Liver (tissue), 9 donors: Measurements from ENCODE around the gene PITRM1. TPM values are rescaled to one million over a fixed set of nuclear protein-coding genes. Genes with fewer than 3 reads are reported as not detected.

Experiments
- DNase-seq: peaks from one replicate; pipeline ENCODE4 v3.0.0-alpha.2; 2017; ENCODE audit warnings: low spot score
- H3K27ac ChIP-seq, 2 donors: one replicate each; pipeline ENCODE4 v1.7.0; 2013; ENCODE audit warnings: inconsistent platforms in 2 of 2, low read length in 2 of 2, control low read depth in 1 of 2, low read depth in 1 of 2, mild to moderate bottlenecking in 1 of 2
- H3K27me3 ChIP-seq, 4 donors: one replicate each; pipeline versions ENCODE4 v1.6.1 to v1.7.0; 2013; ENCODE audit warnings: low read length in 3 of 4, inconsistent platforms in 1 of 4, mild to moderate bottlenecking in 1 of 4, moderate library complexity in 1 of 4; ENCODE audit not compliant: control insufficient read depth in 4 of 4, insufficient read depth in 4 of 4
- H3K36me3 ChIP-seq, 4 donors: one replicate each; pipeline versions ENCODE4 v1.6.1 to v1.7.0; 2013; ENCODE audit warnings: low read length in 3 of 4, mild to moderate bottlenecking in 3 of 4, low read depth in 1 of 4, moderate library complexity in 1 of 4; ENCODE audit not compliant: control insufficient read depth in 4 of 4, insufficient read depth in 3 of 4
- H3K4me1 ChIP-seq, 4 donors: one replicate each; pipeline versions ENCODE4 v1.6.1 to v1.7.0; 2013; ENCODE audit warnings: low read length in 3 of 4, mild to moderate bottlenecking in 3 of 4, moderate library complexity in 1 of 4; ENCODE audit not compliant: control insufficient read depth in 4 of 4, insufficient read depth in 4 of 4
- H3K4me3 ChIP-seq, 3 donors: one replicate each; pipeline versions ENCODE4 v1.6.1 to v1.7.0; 2013; ENCODE audit warnings: low read length in 3 of 3, control low read depth in 1 of 3, low read depth in 1 of 3, mild to moderate bottlenecking in 1 of 3
- H3K9ac ChIP-seq, 2 donors: one replicate each; pipeline ENCODE4 v1.7.0; 2013; ENCODE audit warnings: low read length in 2 of 2, mild to moderate bottlenecking in 2 of 2, moderate library complexity in 2 of 2, control low read depth in 1 of 2, low read depth in 1 of 2
- H3K9me3 ChIP-seq, 4 donors: one replicate each; pipeline versions ENCODE4 v1.6.1 to v1.7.0; 2013; ENCODE audit warnings: low read length in 3 of 4; ENCODE audit not compliant: control insufficient read depth in 4 of 4
- EGR1 ChIP-seq, 2 donors: IDR thresholded peaks; 2 replicates each; pipeline ENCODE4 v1.6.1; 2016 to 2018; ENCODE audit warnings: antibody characterized with exemption in 2 of 2, low read depth in 2 of 2
- FOXA1 ChIP-seq: IDR thresholded peaks from 2 replicates; pipeline ENCODE4 v1.6.1; 2016; ENCODE audit warnings: antibody characterized with exemption
- FOXA2 ChIP-seq: IDR thresholded peaks from 2 replicates; pipeline ENCODE4 v1.6.1; 2016; ENCODE audit warnings: antibody characterized with exemption
- GABPA ChIP-seq, 2 donors: IDR thresholded peaks in 1 of 2; conservative IDR thresholded peaks in 1 of 2; 2 replicates each; pipeline ENCODE4 v1.6.1; 2016; ENCODE audit warnings: antibody characterized with exemption in 2 of 2, mild to moderate bottlenecking in 1 of 2, moderate library complexity in 1 of 2
- HNF4A ChIP-seq, 2 donors: conservative IDR thresholded peaks; 2 replicates each; pipeline ENCODE4 v1.6.1; 2016; ENCODE audit warnings: antibody characterized with exemption in 2 of 2, mild to moderate bottlenecking in 2 of 2
- HNF4G ChIP-seq: IDR thresholded peaks from 2 replicates; pipeline ENCODE4 v1.6.1; 2016; ENCODE audit warnings: antibody characterized with exemption
- JUND ChIP-seq, 2 donors: IDR thresholded peaks; 2 replicates each; pipeline ENCODE4 v1.6.1; 2016; ENCODE audit warnings: antibody characterized with exemption in 2 of 2
- NR2F2 ChIP-seq: IDR thresholded peaks from 2 replicates; pipeline ENCODE4 v1.6.1; 2016; ENCODE audit warnings: antibody characterized with exemption
- RAD21 ChIP-seq, 2 donors: IDR thresholded peaks; 2 replicates each; pipeline ENCODE4 v1.6.1; 2016; ENCODE audit warnings: antibody characterized with exemption in 2 of 2, mild to moderate bottlenecking in 2 of 2
- RXRA ChIP-seq, 2 donors: IDR thresholded peaks; 2 replicates each; pipeline ENCODE4 v1.6.1; 2017 to 2018; ENCODE audit warnings: antibody characterized with exemption in 2 of 2, mild to moderate bottlenecking in 1 of 2
- TAF1 ChIP-seq: conservative IDR thresholded peaks from 2 replicates; pipeline ENCODE4 v1.6.1; 2016; ENCODE audit warnings: antibody characterized with exemption, mild to moderate bottlenecking
- WGBS: extraction: QIAGEN DNeasy Blood & Tissue Kit; methylation state at CpG from one replicate; pipeline ENCODE4 v1.1.7; 2013; 5-methylcytosine and 5-hydroxymethylcytosine counted together
- polyA plus RNA-seq, 2 donors: library from polyadenylated mRNA; stranded (reverse) in 1 of 2; unstranded in 1 of 2; fragments of 200-250 nt in 1 of 2; fragments of >200 nt in 1 of 2; fragmentation: Nextera tagmentation in 1 of 2; extraction: Ambion mirVana in 1 of 2; gene quantifications; one replicate each; pipeline versions ENCODE4 v1.2.1 to v1.2.3, GENCODE V29; 2013 to 2015
- total RNA-seq, 2 donors: library from RNA; depleted of rRNA; stranded (reverse); fragments of >200 nt; gene quantifications; one replicate each; pipeline ENCODE4 v1.2.3, GENCODE V29; 2014
- TF ChIP-seq, protein P1 (sequence below): IDR thresholded peaks from 2 replicates; pipeline ENCODE4 v1.6.1; 2016; ENCODE audit warnings: antibody characterized with exemption, mild to moderate bottlenecking
- TF ChIP-seq, protein P2 (sequence below): IDR thresholded peaks from 2 replicates; pipeline ENCODE4 v1.6.1; 2016; ENCODE audit warnings: antibody characterized with exemption
- TF ChIP-seq, protein P3 (sequence below): IDR thresholded peaks from 2 replicates; pipeline ENCODE4 v1.6.1; 2016; ENCODE audit warnings: antibody characterized with exemption
- TF ChIP-seq, protein P4 (sequence below): fragments of 150-350 bp; IDR thresholded peaks from 2 replicates; pipeline ENCODE4 v1.5.1; 2017; ENCODE audit warnings: improper control_type of control experiment, low read depth, low read length; ENCODE audit not compliant: missing input control
- TF ChIP-seq, protein P5 (sequence below): IDR thresholded peaks from 2 replicates; pipeline ENCODE4 v1.6.1; 2016; ENCODE audit warnings: antibody characterized with exemption
- donor health status: healthy.
- donor health status: healthy.
- donor health status: healthy.
- donor health status: healthy.
- donor health status: healthy.

Gene PITRM1
- total and polyA plus RNA-seq, 4 donors = 21.1 to 43.1 (median 27.7) TPM

DNA sequence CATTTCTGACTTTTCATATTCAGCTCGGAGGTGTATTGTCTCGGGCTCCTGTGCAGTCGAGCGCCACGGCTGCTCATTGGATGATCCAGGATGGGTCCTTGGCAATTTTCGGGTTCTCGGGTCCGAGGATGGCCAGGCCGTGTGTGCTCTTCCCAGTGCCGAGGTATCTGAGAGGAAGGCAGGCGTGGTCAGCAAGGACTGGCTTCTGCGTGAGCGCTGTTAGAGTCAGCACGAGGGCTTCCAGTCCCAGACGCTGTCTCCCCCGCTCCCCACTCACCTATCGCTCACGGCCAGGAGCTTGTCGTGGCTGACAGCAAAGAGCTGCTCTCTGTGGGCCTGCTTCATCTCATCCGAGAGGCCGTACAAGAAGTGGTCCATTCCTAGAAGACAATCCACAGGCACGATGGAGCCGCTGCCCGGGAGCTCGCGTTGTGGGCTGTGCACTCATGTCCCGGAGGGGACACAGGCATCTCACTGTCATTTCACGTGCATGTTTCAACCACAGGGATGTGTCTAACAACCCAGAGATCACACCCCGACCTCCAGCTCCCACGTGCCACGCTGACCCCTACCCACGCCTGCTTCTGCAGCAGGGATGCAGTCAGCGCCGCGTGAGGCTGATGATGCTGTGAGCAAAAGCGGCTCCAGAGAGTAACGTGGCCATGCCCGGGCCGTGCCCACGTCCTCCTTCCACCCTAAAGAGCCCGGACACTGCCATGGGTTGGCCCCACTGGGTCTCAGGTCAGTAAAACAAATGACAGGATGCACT is 34.4 kb downstream of the PITRM1 start:
- no peak for DNase-seq
- 97% methylated on average over 41 of the region's 41 CpGs for WGBS
- TF ChIP-seq, protein P1, sequence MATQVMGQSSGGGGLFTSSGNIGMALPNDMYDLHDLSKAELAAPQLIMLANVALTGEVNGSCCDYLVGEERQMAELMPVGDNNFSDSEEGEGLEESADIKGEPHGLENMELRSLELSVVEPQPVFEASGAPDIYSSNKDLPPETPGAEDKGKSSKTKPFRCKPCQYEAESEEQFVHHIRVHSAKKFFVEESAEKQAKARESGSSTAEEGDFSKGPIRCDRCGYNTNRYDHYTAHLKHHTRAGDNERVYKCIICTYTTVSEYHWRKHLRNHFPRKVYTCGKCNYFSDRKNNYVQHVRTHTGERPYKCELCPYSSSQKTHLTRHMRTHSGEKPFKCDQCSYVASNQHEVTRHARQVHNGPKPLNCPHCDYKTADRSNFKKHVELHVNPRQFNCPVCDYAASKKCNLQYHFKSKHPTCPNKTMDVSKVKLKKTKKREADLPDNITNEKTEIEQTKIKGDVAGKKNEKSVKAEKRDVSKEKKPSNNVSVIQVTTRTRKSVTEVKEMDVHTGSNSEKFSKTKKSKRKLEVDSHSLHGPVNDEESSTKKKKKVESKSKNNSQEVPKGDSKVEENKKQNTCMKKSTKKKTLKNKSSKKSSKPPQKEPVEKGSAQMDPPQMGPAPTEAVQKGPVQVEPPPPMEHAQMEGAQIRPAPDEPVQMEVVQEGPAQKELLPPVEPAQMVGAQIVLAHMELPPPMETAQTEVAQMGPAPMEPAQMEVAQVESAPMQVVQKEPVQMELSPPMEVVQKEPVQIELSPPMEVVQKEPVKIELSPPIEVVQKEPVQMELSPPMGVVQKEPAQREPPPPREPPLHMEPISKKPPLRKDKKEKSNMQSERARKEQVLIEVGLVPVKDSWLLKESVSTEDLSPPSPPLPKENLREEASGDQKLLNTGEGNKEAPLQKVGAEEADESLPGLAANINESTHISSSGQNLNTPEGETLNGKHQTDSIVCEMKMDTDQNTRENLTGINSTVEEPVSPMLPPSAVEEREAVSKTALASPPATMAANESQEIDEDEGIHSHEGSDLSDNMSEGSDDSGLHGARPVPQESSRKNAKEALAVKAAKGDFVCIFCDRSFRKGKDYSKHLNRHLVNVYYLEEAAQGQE = no peak
- TF ChIP-seq, protein P2, sequence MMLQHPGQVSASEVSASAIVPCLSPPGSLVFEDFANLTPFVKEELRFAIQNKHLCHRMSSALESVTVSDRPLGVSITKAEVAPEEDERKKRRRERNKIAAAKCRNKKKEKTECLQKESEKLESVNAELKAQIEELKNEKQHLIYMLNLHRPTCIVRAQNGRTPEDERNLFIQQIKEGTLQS = no peak
- TF ChIP-seq GABPA (IDR thresholded peaks at IDR 0.05 in 1 of 2, conservative IDR thresholded peaks at IDR 0.05 in 1 of 2) = no peak
- TF ChIP-seq HNF4A (conservative IDR thresholded peaks at IDR 0.05) = no peak
- TF ChIP-seq, protein P3, sequence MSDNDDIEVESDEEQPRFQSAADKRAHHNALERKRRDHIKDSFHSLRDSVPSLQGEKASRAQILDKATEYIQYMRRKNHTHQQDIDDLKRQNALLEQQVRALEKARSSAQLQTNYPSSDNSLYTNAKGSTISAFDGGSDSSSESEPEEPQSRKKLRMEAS = no peak
- TF ChIP-seq RXRA (IDR thresholded peaks at IDR 0.05) = no peak
- TF ChIP-seq FOXA1 = no peak
- TF ChIP-seq JUND (IDR thresholded peaks at IDR 0.05) = no peak
- TF ChIP-seq FOXA2 = no peak

DNA sequence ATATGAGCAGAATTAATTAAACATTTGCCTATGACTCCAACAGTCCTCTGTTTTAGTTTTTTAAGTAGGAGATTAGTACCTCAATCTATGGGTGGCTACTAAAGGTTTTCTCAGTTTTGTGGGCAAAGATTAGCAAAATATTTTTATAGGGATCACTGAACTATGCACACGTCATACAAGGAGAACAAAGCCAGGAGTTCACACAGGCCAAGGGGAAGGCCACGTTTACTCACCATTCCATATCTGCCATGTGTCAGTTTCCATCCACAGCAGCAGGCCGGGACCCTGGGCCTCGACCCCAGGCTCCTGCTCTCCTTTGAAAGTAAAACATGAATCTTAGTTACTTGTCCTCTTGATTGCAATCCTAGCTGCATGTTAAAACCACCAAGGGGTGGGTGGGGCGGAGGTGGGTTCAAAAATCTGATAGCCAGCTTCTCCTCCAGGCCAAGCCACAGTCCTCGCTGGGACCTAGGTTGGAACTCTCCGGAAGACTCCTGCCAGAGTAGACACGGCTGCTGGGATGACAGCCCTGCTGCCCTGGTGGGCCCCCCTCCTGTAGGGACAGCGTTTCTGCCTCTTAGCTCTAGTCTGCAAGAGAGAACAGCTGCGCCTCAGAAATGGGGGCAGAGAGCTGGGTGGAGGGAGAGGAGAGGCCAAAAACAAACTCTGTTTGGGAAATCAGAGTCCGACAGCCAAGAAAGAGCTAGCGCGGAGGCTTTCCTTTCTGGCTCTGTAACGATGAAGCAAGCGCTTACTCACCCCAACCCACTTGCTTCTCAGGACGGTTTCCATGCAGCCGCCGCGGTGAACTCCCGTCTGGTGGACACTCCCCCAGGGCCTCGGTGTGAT is 35.6 kb downstream of the PITRM1 start:
- no peak overlapping the region for H3K4me3 ChIP-seq
- no peak for TF ChIP-seq HNF4A (conservative IDR thresholded peaks at IDR 0.05)
- TF ChIP-seq FOXA2 = no peak
- no peak for TF ChIP-seq TAF1
- TF ChIP-seq EGR1 (IDR thresholded peaks at IDR 0.05; ENCODE audit: low read depth in 2 of 2) = no peak
- TF ChIP-seq, protein P4, sequence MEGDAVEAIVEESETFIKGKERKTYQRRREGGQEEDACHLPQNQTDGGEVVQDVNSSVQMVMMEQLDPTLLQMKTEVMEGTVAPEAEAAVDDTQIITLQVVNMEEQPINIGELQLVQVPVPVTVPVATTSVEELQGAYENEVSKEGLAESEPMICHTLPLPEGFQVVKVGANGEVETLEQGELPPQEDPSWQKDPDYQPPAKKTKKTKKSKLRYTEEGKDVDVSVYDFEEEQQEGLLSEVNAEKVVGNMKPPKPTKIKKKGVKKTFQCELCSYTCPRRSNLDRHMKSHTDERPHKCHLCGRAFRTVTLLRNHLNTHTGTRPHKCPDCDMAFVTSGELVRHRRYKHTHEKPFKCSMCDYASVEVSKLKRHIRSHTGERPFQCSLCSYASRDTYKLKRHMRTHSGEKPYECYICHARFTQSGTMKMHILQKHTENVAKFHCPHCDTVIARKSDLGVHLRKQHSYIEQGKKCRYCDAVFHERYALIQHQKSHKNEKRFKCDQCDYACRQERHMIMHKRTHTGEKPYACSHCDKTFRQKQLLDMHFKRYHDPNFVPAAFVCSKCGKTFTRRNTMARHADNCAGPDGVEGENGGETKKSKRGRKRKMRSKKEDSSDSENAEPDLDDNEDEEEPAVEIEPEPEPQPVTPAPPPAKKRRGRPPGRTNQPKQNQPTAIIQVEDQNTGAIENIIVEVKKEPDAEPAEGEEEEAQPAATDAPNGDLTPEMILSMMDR = no peak
- TF ChIP-seq, protein P1 = no peak
- TF ChIP-seq, protein P3 = no peak
- TF ChIP-seq, protein P5, sequence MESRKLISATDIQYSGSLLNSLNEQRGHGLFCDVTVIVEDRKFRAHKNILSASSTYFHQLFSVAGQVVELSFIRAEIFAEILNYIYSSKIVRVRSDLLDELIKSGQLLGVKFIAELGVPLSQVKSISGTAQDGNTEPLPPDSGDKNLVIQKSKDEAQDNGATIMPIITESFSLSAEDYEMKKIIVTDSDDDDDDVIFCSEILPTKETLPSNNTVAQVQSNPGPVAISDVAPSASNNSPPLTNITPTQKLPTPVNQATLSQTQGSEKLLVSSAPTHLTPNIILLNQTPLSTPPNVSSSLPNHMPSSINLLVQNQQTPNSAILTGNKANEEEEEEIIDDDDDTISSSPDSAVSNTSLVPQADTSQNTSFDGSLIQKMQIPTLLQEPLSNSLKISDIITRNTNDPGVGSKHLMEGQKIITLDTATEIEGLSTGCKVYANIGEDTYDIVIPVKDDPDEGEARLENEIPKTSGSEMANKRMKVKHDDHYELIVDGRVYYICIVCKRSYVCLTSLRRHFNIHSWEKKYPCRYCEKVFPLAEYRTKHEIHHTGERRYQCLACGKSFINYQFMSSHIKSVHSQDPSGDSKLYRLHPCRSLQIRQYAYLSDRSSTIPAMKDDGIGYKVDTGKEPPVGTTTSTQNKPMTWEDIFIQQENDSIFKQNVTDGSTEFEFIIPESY = no peak
- no peak for TF ChIP-seq RXRA (IDR thresholded peaks at IDR 0.05)
- no peak for TF ChIP-seq RAD21 (IDR thresholded peaks at IDR 0.05)
- no peak for TF ChIP-seq HNF4G
- no peak for TF ChIP-seq GABPA (IDR thresholded peaks at IDR 0.05 in 1 of 2, conservative IDR thresholded peaks at IDR 0.05 in 1 of 2)
- TF ChIP-seq NR2F2 = no peak
- TF ChIP-seq JUND (IDR thresholded peaks at IDR 0.05) = no peak
- no peak for TF ChIP-seq FOXA1

More for the DNA sequence above, 34.4 kb downstream of the PITRM1 start:
- Histone ChIP-seq H3K4me1 (no peaks in the 10 kb centered on the region), H3K9me3 (no peaks in the 10 kb centered on the region), H3K27ac (no peak overlapping the region), H3K4me3 (no peak overlapping the region), H3K9ac (no peak overlapping the region), H3K36me3 (peaks cover 15 to 85% (median 51%) of the 10 kb centered on the region in 4 donors), H3K27me3 (no peaks in the 10 kb centered on the region)

More for the DNA sequence above, 35.6 kb downstream of the PITRM1 start:
- no peak for DNase-seq
- Histone ChIP-seq H3K4me1 (no peaks in the 10 kb centered on the region), H3K36me3 (peaks cover 15 to 85% (median 49%) of the 10 kb centered on the region in 4 donors), H3K27me3 (no peaks in the 10 kb centered on the region), H3K27ac (no peak overlapping the region), H3K9me3 (no peaks in the 10 kb centered on the region), H3K9ac (no peak overlapping the region)
- WGBS = 88% methylated on average over 21 of the region's 21 CpGs
